ENCODE measurements around the gene SLC18A3.

The SLC18A3 gene

GRCh38 chr10:49613882-49614241 lies 3.8 kb downstream of the SLC18A3 start, which contains the start of gene CHAT:
CHAT (plus strand) TSS chr10:49614037; CDS start chr10:49614190, 153 bp downstream.
- TF ChIP-seq EZH2phosphoT487 (IDR thresholded peaks at IDR 0.05; ENCODE audit: borderline replicate concordance, low read length) = no peak
- TF ChIP-seq CTCF (IDR thresholded peaks at IDR 0.05; ENCODE audit: low read depth, low read length, poor library complexity, severe bottlenecking) = no peak
- Histone ChIP-seq H3K4me2 (ENCODE audit: low read length) (no peak within 1 kb of the TSS), H3K9me3 (ENCODE audit: control insufficient read depth, insufficient read depth, low read length) (no peaks in the 10 kb centered on the region; the same call in 1 of the 2 replicates), H3K9me2 (replicated peaks; ENCODE audit: control insufficient read depth, low read length) (no peaks in the 10 kb centered on the region), H3K27ac (ENCODE audit: low read depth, low read length) (no peak within 1 kb of the TSS), H3K4me3 (ENCODE audit: low read length) (no peak within 1 kb of the TSS), H3F3A (ENCODE audit: control insufficient read depth, insufficient read depth) (no peaks in the 10 kb centered on the region), H3K36me3 (ENCODE audit: control insufficient read depth, low read length) (no peaks in the 10 kb centered on the region), H3K79me2 (ENCODE audit: control insufficient read depth, low read length) (no peaks in the 10 kb centered on the region), H3K4me1 (ENCODE audit: control insufficient read depth, low read length) (no peaks in the 10 kb centered on the region), H4K20me1 (ENCODE audit: control insufficient read depth, insufficient read depth, low read depth, low read length) (no peaks in the 10 kb centered on the region), H3K27me3 (ENCODE audit: control insufficient read depth, low read length) (no peaks in the 10 kb centered on the region)

- Histone ChIP-seq H3K79me2 (ENCODE audit: control insufficient read depth, low read length) (no peaks in the 10 kb centered on the region), H3K9me2 (replicated peaks; ENCODE audit: control insufficient read depth, low read length) (no peaks in the 10 kb centered on the region), H4K20me1 (ENCODE audit: control insufficient read depth, insufficient read depth, low read depth, low read length) (no peaks in the 10 kb centered on the region), H3K4me3 (ENCODE audit: low read length) (no peak overlapping the region), H3F3A (ENCODE audit: control insufficient read depth, insufficient read depth) (no peaks in the 10 kb centered on the region), H3K4me2 (ENCODE audit: low read length) (no peak overlapping the region), H3K9me3 (ENCODE audit: control insufficient read depth, insufficient read depth, low read length) (no peaks in the 10 kb centered on the region; the same call in 1 of the 2 replicates), H3K27me3 (ENCODE audit: control insufficient read depth, low read length) (no peaks in the 10 kb centered on the region), H3K27ac (ENCODE audit: low read depth, low read length) (no peak overlapping the region), H3K36me3 (ENCODE audit: control insufficient read depth, low read length) (no peaks in the 10 kb centered on the region), H3K4me1 (ENCODE audit: control insufficient read depth, low read length) (no peaks in the 10 kb centered on the region)
- TF ChIP-seq EZH2phosphoT487 (IDR thresholded peaks at IDR 0.05; ENCODE audit: borderline replicate concordance, low read length) (no peak), CTCF (IDR thresholded peaks at IDR 0.05; ENCODE audit: low read depth, low read length, poor library complexity, severe bottlenecking) (no peak)
Observed at GRCh38 chr10:49614242-49615198, 4.4 kb downstream of the SLC18A3 start.

GRCh38 chr10:49615213-49615612 lies 5.1 kb downstream of the SLC18A3 start:
- Histone ChIP-seq H3K79me2 (ENCODE audit: control insufficient read depth, low read length) (no peaks in the 10 kb centered on the region), H3K27me3 (ENCODE audit: control insufficient read depth, low read length) (no peaks in the 10 kb centered on the region), H3K4me3 (ENCODE audit: low read length) (no peak overlapping the region), H3K36me3 (ENCODE audit: control insufficient read depth, low read length) (no peaks in the 10 kb centered on the region), H3K4me2 (ENCODE audit: low read length) (no peak overlapping the region), H3K9me3 (ENCODE audit: control insufficient read depth, insufficient read depth, low read length) (no peaks in the 10 kb centered on the region; the same call in 1 of the 2 replicates), H3K27ac (ENCODE audit: low read depth, low read length) (no peak overlapping the region), H3F3A (ENCODE audit: control insufficient read depth, insufficient read depth) (no peaks in the 10 kb centered on the region), H4K20me1 (ENCODE audit: control insufficient read depth, insufficient read depth, low read depth, low read length) (no peaks in the 10 kb centered on the region), H3K9me2 (replicated peaks; ENCODE audit: control insufficient read depth, low read length) (no peaks in the 10 kb centered on the region), H3K4me1 (ENCODE audit: control insufficient read depth, low read length) (no peaks in the 10 kb centered on the region)
- TF ChIP-seq EZH2phosphoT487 (IDR thresholded peaks at IDR 0.05; ENCODE audit: borderline replicate concordance, low read length) (no peak), CTCF (IDR thresholded peaks at IDR 0.05; ENCODE audit: low read depth, low read length, poor library complexity, severe bottlenecking) (no peak)

Measured in DOHH2 (cell line).